ENCODE results near the gene DZIP3. TPM values are rescaled to one million over a fixed set of nuclear protein-coding genes. Genes with fewer than 3 reads are reported as not detected.
"Not testable (repeated sequence)": the region's sequence is repeated elsewhere in the genome, so short reads cannot be mapped to it uniquely, and the experiment has no call there.

DZIP3 gene
- total RNA-seq, 1 donor from 2014 or later: 4.7 TPM

DNA sequence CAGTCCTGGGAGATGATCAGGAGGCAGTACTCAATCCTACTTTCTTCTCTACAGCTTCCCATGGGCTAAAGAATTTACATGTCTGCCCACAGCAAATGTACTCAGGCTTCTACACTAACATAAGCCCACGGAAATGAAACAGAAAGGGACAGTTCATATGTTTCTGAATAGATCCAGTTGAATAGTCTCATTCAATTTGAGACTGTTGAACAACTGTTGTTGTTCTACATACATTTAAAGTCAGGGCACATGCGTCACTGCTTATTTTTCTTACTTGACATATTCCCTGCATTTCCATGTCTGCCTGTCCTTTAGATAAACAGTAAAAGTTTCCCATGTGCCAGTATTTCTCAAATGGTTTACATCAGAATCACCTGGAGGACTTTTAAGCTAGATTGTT, 102.8 kb downstream of the DZIP3 start:
- not testable (repeated sequence) for DNase-seq (ENCODE audit: low read depth, low spot score)

DNA sequence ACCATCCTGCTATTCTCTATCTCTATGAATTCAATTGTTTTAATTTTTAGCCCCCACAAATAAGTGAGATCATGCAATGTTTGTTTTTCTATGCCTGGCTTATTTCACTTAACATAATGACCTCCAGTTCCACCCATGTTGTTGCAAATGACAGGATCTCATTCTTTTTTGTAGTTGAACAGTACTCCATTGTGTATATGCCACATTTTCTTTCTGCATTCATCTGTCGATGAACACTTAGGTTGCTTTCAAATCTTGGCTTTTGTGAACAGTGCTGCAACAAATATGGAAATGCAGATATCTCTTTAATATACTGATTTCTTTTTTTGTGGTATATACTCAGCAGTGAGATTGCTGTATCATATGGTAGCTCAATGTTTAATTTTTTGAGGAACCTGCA, 108.9 kb downstream of the DZIP3 start:
- no peak for DNase-seq (ENCODE audit: low read depth, low spot score)

DNA sequence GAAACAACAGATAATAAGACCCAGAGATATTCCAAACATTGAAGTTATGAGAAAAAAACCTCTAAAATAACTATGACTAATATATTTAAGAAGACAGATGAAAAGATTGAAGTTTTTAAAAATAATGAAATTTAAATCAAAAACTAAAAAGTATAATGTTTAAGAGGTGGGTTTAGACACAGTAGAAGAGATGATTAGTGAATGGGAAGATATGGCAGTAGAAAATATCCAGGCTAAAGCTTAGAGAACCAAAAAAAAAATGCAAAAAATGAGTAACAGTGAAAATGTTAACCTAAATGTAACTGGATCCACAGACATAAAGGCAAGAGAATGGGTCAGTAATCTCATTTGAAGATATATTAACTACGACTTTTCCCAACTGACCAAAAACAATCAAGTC, 115.5 kb downstream of the DZIP3 start:
- no peak for DNase-seq (ENCODE audit: low read depth, low spot score)

GRCh38 chr3:108713009-108713516, 123.5 kb downstream of the DZIP3 start:
- DNase-seq (ENCODE audit: low read depth, low spot score): no peak

DNA sequence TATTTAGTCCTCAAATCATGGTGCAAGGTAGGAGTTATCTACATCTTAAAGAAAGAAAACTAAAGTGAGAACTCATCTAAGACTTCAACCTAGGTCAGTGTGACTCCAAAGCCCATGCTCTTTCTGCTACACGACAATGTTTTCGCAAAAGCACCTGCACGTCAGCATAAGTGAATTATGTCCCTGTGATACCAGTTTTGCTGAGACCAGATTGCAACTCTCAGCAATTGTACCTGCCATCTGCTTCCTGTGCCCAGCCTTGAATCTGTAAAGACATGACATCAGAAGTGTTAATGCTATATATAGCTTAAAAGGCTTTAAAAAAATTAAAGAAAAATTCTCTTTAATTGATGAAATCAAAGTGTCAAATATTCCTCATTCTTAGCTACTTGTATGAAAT, 124.3 kb downstream of the DZIP3 start:
- no peak for DNase-seq (ENCODE audit: low read depth, low spot score)

GRCh38 chr3:108718454-108718853, 128.9 kb downstream of the DZIP3 start:
- no peak for DNase-seq (ENCODE audit: low read depth, low spot score)

GRCh38 chr3:108719178-108719806, 129.8 kb downstream of the DZIP3 start:
- no peak for DNase-seq (ENCODE audit: low read depth, low spot score)

DNA sequence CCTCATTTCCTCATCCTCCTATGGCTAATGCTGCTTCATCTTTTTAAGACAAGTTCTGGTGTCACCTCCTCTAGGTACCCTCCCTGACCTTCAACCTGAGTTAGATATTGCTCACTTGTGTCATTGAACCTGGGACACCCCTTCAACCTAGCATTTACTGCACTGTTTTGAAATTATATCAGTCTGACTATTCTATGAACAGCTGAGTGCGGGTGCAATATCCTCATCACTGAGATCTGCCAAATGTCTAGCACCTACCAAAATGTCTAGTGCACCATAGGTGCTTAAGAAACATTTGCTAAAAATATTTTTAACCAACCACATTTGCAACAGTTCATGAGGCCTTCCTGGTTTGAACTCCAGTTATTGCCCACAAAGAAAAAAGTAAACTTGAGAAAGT, 133.2 kb downstream of the DZIP3 start:
- DNase-seq (ENCODE audit: low read depth, low spot score): no peak

DNA sequence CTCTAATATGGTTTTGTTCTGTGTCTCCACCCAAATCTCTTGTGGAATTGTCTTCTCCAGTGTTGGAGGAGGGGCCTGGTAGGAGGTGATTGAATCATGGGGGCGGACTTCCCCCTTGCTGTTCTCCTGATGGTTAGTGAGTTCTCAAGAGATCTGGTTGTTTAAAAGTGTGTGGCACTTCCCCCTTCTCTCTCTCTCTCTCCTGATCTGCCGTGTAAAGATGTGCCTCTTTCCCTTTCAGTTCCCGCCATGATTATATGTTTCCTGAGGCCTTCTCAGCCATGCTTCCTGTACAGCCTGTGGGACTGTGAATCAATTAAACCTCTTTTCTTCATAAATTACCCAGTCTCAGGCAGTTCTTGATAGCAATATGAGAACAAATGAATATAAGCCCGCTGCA, 134.6 kb downstream of the DZIP3 start:
- DNase-seq (ENCODE audit: low read depth, low spot score): no peak

GRCh38 chr3:108728105-108728504, 138.6 kb downstream of the DZIP3 start:
- no peak for DNase-seq (ENCODE audit: low read depth, low spot score)

- DNase-seq (ENCODE audit: low read depth, low spot score): no peak
Measured at GRCh38 chr3:108728934-108729333, 139.4 kb downstream of the DZIP3 start.

DNA sequence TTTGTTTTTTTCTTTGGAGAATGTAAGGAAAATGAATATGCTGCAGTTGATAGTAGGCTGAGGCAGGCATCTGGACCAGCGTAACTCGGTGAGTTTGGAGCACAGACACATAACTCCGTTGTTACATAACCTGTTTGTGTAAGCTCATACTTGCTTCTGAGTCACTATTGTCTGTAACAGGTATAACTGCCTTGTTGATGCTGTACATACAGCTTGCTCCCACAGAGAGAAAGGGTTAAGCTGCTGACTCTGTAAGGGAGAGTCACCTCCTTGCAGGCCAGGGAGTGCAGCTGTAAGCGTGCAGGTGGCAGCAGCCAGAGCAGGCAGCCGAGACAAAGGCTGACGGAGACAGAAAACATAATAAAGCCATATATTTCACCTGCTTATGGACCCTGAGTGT, 147.3 kb downstream of the DZIP3 start:
- no peak for DNase-seq (ENCODE audit: low read depth, low spot score)

DNA sequence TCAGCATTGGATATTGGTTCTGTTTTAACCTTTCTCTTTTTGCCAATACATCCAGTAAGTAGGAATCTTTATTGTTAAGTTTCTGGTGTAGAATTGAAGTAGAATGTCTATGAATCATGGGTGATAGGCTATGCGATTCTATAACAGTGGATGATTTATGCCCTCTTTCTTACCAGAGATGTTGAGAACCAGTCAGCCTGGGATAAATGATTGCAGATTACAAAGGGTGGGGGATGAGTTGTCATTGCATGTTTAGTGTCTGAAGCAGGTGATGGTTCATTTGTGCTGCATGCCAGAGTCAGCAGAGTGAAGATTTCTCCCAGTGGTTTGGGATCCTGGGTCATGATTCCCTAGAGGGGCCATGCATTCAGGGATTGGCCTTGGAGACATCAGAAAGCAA, 153.4 kb downstream of the DZIP3 start:
- DNase-seq (ENCODE audit: low read depth, low spot score): no peak

Other genes with a start within 250 kb of the DZIP3 start
- 0.21 and 0.26 TPM in 2 replicates for gene MYH15, start 79.1 kb upstream of the DZIP3 start, total RNA-seq
- 26.0 and 73.2 TPM in 2 replicates for gene CIP2A, start 284 bp upstream of the DZIP3 start, total RNA-seq
- gene RETNLB, start 167.7 kb downstream of the DZIP3 start, total RNA-seq: not detected in 2 replicates
- not detected in 2 replicates for gene TRAT1, start 233.1 kb downstream of the DZIP3 start, total RNA-seq

All from pulmonary artery endothelial cell (primary cell).